NOMO-1 treated with DMSO at 0.1 percent for 48 hours (cell line): Measurements from ENCODE around the gene OVOL3.

Experiments
- DNase-seq: peaks from one replicate; lab custom pipeline; 2025; ENCODE audit not compliant: unreplicated experiment; lab: John Stamatoyannopoulos, UW

The OVOL3 gene

GRCh38 chr19:36160821-36161596 is 50.1 kb downstream of the OVOL3 start:
- DNase-seq: no peak
